Panc1 (cell line): ENCODE measurements around the gene SH3GL1.

Experiments
- TCF7L2 ChIP-seq: IDR thresholded peaks from 2 replicates; pipeline ENCODE4 v1.6.1; 2011; ENCODE audit warnings: mild to moderate bottlenecking, low read depth, low read length, inconsistent platforms
- TF ChIP-seq, protein P1 (sequence below), 2 experiments: IDR thresholded peaks; 2 replicates each; pipeline ENCODE4 v1.6.1; 2011 to 2012; ENCODE audit warnings: low read depth in 2 of 2, control low read depth in 1 of 2, low read length in 1 of 2, mild to moderate bottlenecking in 1 of 2, moderate library complexity in 1 of 2; ENCODE audit not compliant: insufficient read depth in 1 of 2
- TF ChIP-seq, protein P2 (sequence below): fragments of 450-650 bp; IDR thresholded peaks from 2 replicates; pipeline ENCODE4 v1.5.1; 2017; ENCODE audit warnings: mild to moderate bottlenecking

DNA sequence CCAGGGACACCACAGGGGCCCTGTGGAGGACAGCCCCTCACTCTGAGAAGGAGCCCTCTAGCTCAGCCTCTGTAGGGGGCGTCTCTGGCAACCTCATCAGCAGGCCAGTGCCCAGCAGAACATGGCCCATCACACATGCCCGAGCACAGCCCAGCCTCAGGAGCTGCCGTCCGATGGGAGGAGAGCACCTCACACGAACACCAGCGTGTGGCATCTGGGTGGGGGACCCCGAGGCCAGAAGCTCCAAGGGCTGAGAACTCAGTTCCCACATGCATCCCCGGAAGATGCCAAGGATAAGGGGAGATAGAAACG, 11.3 kb downstream of the SH3GL1 start:
- TF ChIP-seq, protein P1, sequence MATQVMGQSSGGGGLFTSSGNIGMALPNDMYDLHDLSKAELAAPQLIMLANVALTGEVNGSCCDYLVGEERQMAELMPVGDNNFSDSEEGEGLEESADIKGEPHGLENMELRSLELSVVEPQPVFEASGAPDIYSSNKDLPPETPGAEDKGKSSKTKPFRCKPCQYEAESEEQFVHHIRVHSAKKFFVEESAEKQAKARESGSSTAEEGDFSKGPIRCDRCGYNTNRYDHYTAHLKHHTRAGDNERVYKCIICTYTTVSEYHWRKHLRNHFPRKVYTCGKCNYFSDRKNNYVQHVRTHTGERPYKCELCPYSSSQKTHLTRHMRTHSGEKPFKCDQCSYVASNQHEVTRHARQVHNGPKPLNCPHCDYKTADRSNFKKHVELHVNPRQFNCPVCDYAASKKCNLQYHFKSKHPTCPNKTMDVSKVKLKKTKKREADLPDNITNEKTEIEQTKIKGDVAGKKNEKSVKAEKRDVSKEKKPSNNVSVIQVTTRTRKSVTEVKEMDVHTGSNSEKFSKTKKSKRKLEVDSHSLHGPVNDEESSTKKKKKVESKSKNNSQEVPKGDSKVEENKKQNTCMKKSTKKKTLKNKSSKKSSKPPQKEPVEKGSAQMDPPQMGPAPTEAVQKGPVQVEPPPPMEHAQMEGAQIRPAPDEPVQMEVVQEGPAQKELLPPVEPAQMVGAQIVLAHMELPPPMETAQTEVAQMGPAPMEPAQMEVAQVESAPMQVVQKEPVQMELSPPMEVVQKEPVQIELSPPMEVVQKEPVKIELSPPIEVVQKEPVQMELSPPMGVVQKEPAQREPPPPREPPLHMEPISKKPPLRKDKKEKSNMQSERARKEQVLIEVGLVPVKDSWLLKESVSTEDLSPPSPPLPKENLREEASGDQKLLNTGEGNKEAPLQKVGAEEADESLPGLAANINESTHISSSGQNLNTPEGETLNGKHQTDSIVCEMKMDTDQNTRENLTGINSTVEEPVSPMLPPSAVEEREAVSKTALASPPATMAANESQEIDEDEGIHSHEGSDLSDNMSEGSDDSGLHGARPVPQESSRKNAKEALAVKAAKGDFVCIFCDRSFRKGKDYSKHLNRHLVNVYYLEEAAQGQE (IDR thresholded peaks at IDR 0.05; ENCODE audit: insufficient read depth in 1 of 2, low read depth in 2 of 2, low read length in 1 of 2): no peak
- TF ChIP-seq TCF7L2: no peak
- TF ChIP-seq, protein P2, sequence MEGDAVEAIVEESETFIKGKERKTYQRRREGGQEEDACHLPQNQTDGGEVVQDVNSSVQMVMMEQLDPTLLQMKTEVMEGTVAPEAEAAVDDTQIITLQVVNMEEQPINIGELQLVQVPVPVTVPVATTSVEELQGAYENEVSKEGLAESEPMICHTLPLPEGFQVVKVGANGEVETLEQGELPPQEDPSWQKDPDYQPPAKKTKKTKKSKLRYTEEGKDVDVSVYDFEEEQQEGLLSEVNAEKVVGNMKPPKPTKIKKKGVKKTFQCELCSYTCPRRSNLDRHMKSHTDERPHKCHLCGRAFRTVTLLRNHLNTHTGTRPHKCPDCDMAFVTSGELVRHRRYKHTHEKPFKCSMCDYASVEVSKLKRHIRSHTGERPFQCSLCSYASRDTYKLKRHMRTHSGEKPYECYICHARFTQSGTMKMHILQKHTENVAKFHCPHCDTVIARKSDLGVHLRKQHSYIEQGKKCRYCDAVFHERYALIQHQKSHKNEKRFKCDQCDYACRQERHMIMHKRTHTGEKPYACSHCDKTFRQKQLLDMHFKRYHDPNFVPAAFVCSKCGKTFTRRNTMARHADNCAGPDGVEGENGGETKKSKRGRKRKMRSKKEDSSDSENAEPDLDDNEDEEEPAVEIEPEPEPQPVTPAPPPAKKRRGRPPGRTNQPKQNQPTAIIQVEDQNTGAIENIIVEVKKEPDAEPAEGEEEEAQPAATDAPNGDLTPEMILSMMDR: no peak
